ENCODE data around the gene TIFAB. TPM values are rescaled to one million over a fixed set of nuclear protein-coding genes. Genes with fewer than 3 reads are reported as not detected.
"Not testable (repeated sequence)": the region's sequence is repeated elsewhere in the genome, so short reads cannot be mapped to it uniquely, and the experiment has no call there.

The TIFAB gene
- total RNA-seq = not detected

GRCh38 chr5:135452321-135453030 is at the start of gene TIFAB:
TSS of gene TIFAB (minus strand) at chr5:135452351. CDS start at chr5:135449939, 2,412 bp downstream.
- Histone ChIP-seq H3K27ac (no peak within 1 kb of the TSS), H3K4me1 (no peaks in the 10 kb centered on the region), H3K36me3 (no peaks in the 10 kb centered on the region), H3K9me3 (no peaks in the 10 kb centered on the region), H3K27me3 (peaks cover 24% of the 10 kb centered on the region), H3K4me3 (no peak within 1 kb of the TSS)
- WGBS, 2 donors (ENCODE audit: low coverage in 1 of 2) = 45 to 82% methylated on average over 2 to 10 of the region's 10 CpGs
- no peak for ATAC-seq
- TF ChIP-seq POLR2AphosphoS5 (IDR thresholded peaks at IDR 0.05) (no peak), POLR2A (IDR thresholded peaks at IDR 0.05) (no peak), EP300 (IDR thresholded peaks at IDR 0.05) (no peak), CTCF (IDR thresholded peaks at IDR 0.05) (no peak)

GRCh38 chr5:135498637-135498995 is 46.5 kb upstream of the TIFAB start:
- no peak overlapping the region for H3K27ac ChIP-seq
- no peaks in the 10 kb centered on the region for H3K9me3 ChIP-seq
- H3K27me3 ChIP-seq = peaks cover 46% of the 10 kb centered on the region
- WGBS, 2 donors (ENCODE audit: low coverage in 1 of 2) = 53 to 57% methylated on average over 2 of the region's 2 CpGs
- H3K4me3 ChIP-seq = no peak overlapping the region
- H3K4me1 ChIP-seq = no peaks in the 10 kb centered on the region
- TF ChIP-seq POLR2AphosphoS5 (IDR thresholded peaks at IDR 0.05) (no peak), CTCF (IDR thresholded peaks at IDR 0.05) (no peak), POLR2A (IDR thresholded peaks at IDR 0.05) (no peak), EP300 (IDR thresholded peaks at IDR 0.05) (no peak)
- no peak for ATAC-seq
- H3K36me3 ChIP-seq = no peaks in the 10 kb centered on the region

GRCh38 chr5:135497971-135498636 is 46.0 kb upstream of the TIFAB start:
- no peak overlapping the region for H3K27ac ChIP-seq
- 63 to 90% methylated on average over 2 to 4 of the region's 8 CpGs for WGBS, 2 donors (ENCODE audit: low coverage in 1 of 2)
- no peaks in the 10 kb centered on the region for H3K36me3 ChIP-seq
- TF ChIP-seq POLR2A (IDR thresholded peaks at IDR 0.05) = no peak
- no peak for TF ChIP-seq EP300 (IDR thresholded peaks at IDR 0.05)
- TF ChIP-seq CTCF (IDR thresholded peaks at IDR 0.05) = no peak
- TF ChIP-seq POLR2AphosphoS5 (IDR thresholded peaks at IDR 0.05) = no peak
- no peaks in the 10 kb centered on the region for H3K9me3 ChIP-seq
- peaks cover 46% of the 10 kb centered on the region for H3K27me3 ChIP-seq
- H3K4me1 ChIP-seq = no peaks in the 10 kb centered on the region
- H3K4me3 ChIP-seq = no peak overlapping the region
- no peak for ATAC-seq

- not testable (repeated sequence) for H3K36me3 ChIP-seq
- 65 to 94% methylated on average over 4 of the region's 4 CpGs for WGBS, 2 donors (ENCODE audit: low coverage in 1 of 2)
Measured at GRCh38 chr5:135495531-135495930, 43.4 kb upstream of the TIFAB start.

GRCh38 chr5:135494196-135494595 is 42.0 kb upstream of the TIFAB start:
- H3K27ac ChIP-seq = no peak overlapping the region
- no peak for ATAC-seq
- no peak overlapping the region for H3K4me3 ChIP-seq
- no peaks in the 10 kb centered on the region for H3K9me3 ChIP-seq
- peaks cover 69% of the 10 kb centered on the region for H3K27me3 ChIP-seq
- H3K36me3 ChIP-seq = no peaks in the 10 kb centered on the region
- WGBS, 2 donors (ENCODE audit: low coverage in 1 of 2) = 82% methylated on average over 5 of the region's 5 CpGs; no CpG with 5 or more reads in 1 of the 2 donors
- H3K4me1 ChIP-seq = peaks cover 0 to 14% (median 10%) of the 10 kb centered on the region in 3 donors
- TF ChIP-seq POLR2A (IDR thresholded peaks at IDR 0.05) (no peak), POLR2AphosphoS5 (IDR thresholded peaks at IDR 0.05) (no peak), EP300 (IDR thresholded peaks at IDR 0.05) (no peak), CTCF (IDR thresholded peaks at IDR 0.05) (no peak)

More at GRCh38 chr5:135495531-135495930, 43.4 kb upstream of the TIFAB start:
- H3K4me1 ChIP-seq, H3K27ac ChIP-seq, ATAC-seq, H3K9me3 ChIP-seq, H3K4me3 ChIP-seq: not testable (repeated sequence)
- H3K27me3 ChIP-seq = peaks cover 56% of the 10 kb centered on the region
